ENCODE measurements around the gene AGRN. TPM values are rescaled to one million over a fixed set of nuclear protein-coding genes. Genes with fewer than 3 reads are reported as not detected.

AGRN gene
- total and polyA plus RNA-seq, 2 of the 4 experiments (the other 2 are of a cell fraction), result 8.1 to 115 TPM

- H4K8ac ChIP-seq (ENCODE audit: low read depth in 2 of 2, low read length in 2 of 2), result no peak overlapping the region
- no peaks in the 10 kb centered on the region for H3K4me1 ChIP-seq (ENCODE audit: control insufficient read depth, insufficient read depth, low read length)
- no peak overlapping the region for H3K18ac ChIP-seq (ENCODE audit: low read depth, low read length)
- DNase-seq (no peak), ATAC-seq (ENCODE audit: low read depth) (no peak)
- in situ Hi-C loops (cut with MboI; ENCODE audit: low sequenced_read_pairs) (no loop called here), dilution Hi-C loops (cut with HindIII; ENCODE audit: low sequenced_read_pairs, unreplicated experiment) (no loop called here), intact Hi-C loops (cut with micrococcal nuclease) (no loop called here)
- TF ChIP-seq POLR2A (IDR thresholded peaks at IDR 0.05; ENCODE audit: low read depth, low read length), result no peak
- no peak for TF ChIP-seq MXI1 (IDR thresholded peaks at IDR 0.05; ENCODE audit: borderline replicate concordance, low read depth, low read length)
- no peak for TF ChIP-seq RFX5 (IDR thresholded peaks at IDR 0.05; ENCODE audit: low read depth, low read length)
- no peak for TF ChIP-seq RCOR1 (IDR thresholded peaks at IDR 0.05; ENCODE audit: insufficient replicate concordance, low read length)
- no peak for TF ChIP-seq SMC3 (IDR thresholded peaks at IDR 0.05; ENCODE audit: low read depth, low read length)
- TF ChIP-seq MAZ (IDR thresholded peaks at IDR 0.05; ENCODE audit: borderline replicate concordance, low read depth, low read length), result no peak
- TF ChIP-seq USF2 (IDR thresholded peaks at IDR 0.05; ENCODE audit: low read depth, low read length), result no peak
- TF ChIP-seq NFE2L2 (IDR thresholded peaks at IDR 0.05; ENCODE audit: low read depth, low read length), result no peak
- no peak for TF ChIP-seq RAD21 (IDR thresholded peaks at IDR 0.05; ENCODE audit: low read length)
- no peak for TF ChIP-seq ELK1 (IDR thresholded peaks at IDR 0.05; ENCODE audit: borderline replicate concordance, low read depth, low read length)
- TF ChIP-seq FOS (IDR thresholded peaks at IDR 0.05; ENCODE audit: low read depth, low read length), result no peak
- TF ChIP-seq MAFK (IDR thresholded peaks at IDR 0.05; ENCODE audit: low read depth, low read length), result no peak
- TF ChIP-seq CEBPB (IDR thresholded peaks at IDR 0.05; ENCODE audit: low read depth, low read length), result no peak
- no peak for TF ChIP-seq CHD1 (IDR thresholded peaks at IDR 0.05; ENCODE audit: low read depth, low read length)
- no peak for TF ChIP-seq BHLHE40 (IDR thresholded peaks at IDR 0.05; ENCODE audit: low read depth, low read length)
- no peak overlapping the region for H2BK5ac ChIP-seq (ENCODE audit: low read depth, low read length, poor library complexity, severe bottlenecking)
- H3K9me1 ChIP-seq (ENCODE audit: insufficient read depth, low read length), result no peaks in the 10 kb centered on the region
- ChIA-PET POLR2A (ENCODE audit: unreplicated experiment) (no interaction called here), CTCF (no interaction called here)
- no peak overlapping the region for H3K4me2 ChIP-seq (ENCODE audit: low read depth, low read length)
- H2BK120ac ChIP-seq (ENCODE audit: low read depth, low read length), result no peak overlapping the region
- H3K9ac ChIP-seq (ENCODE audit: low read depth, low read length), result no peak overlapping the region
- no peaks in the 10 kb centered on the region for H3K9me3 ChIP-seq (ENCODE audit: control insufficient read depth, insufficient read depth, low read length)
- peaks cover 6% of the 10 kb centered on the region for H4K20me1 ChIP-seq (ENCODE audit: insufficient read depth, low read length)
- no peaks in the 10 kb centered on the region for H3K27me3 ChIP-seq (ENCODE audit: control insufficient read depth, insufficient read depth, low read length)
- no peak overlapping the region for H3K14ac ChIP-seq (replicated peaks; ENCODE audit: low read depth, low read length)
- BruUV-seq (replicated peaks), result no TSS peak
- 97% methylated on average over 21 of the region's 29 CpGs; no CpG with 5 or more reads in 1 of the 2 experiments for WGBS, 2 experiments (ENCODE audit: extremely low coverage in 2 of 2, insufficient read length in 1 of 2)
- H4K91ac ChIP-seq (ENCODE audit: insufficient read depth, low read depth, low read length), result no peak overlapping the region
- peaks cover 59% of the 10 kb centered on the region for H3K36me3 ChIP-seq (ENCODE audit: control insufficient read depth, insufficient read depth, low read length)
- H3K79me1 ChIP-seq (ENCODE audit: low read depth in 1 of 2, low read length in 2 of 2), result peaks cover 5 to 9% of the 10 kb centered on the region in 2 experiments; a peak in 2 of 4 replicates
- H3K4me3 ChIP-seq (ENCODE audit: insufficient read depth, low read depth, low read length), result no peak overlapping the region
- no peak overlapping the region for H3K27ac ChIP-seq (ENCODE audit: insufficient read depth, low read length)
- H2AFZ ChIP-seq (replicated peaks; ENCODE audit: low read length, poor library complexity), result no peak overlapping the region
- H3K4ac ChIP-seq (ENCODE audit: low read depth, low read length), result no peak overlapping the region
- H2BK20ac ChIP-seq (ENCODE audit: low read depth, low read length), result no peak overlapping the region
- no peak overlapping the region for H2AK5ac ChIP-seq (ENCODE audit: low read depth, low read length)
- H3K56ac ChIP-seq (ENCODE audit: extremely low read depth, insufficient read depth, low read length), result no peak overlapping the region
- H2BK15ac ChIP-seq (ENCODE audit: low read depth, low read length), result no peak overlapping the region
- H2AK9ac ChIP-seq (replicated peaks; ENCODE audit: low read depth, low read length, poor library complexity), result no peak overlapping the region
- H4K5ac ChIP-seq (ENCODE audit: low read depth, low read length), result no peak overlapping the region
- no peak overlapping the region for H3K23ac ChIP-seq (ENCODE audit: low read depth, low read length)
Measured at GRCh38 chr1:1052003-1052840, 32.3 kb downstream of the AGRN start.

Measured in IMR-90 (cell line).